ENCODE measurements around the gene AK4.

DNA sequence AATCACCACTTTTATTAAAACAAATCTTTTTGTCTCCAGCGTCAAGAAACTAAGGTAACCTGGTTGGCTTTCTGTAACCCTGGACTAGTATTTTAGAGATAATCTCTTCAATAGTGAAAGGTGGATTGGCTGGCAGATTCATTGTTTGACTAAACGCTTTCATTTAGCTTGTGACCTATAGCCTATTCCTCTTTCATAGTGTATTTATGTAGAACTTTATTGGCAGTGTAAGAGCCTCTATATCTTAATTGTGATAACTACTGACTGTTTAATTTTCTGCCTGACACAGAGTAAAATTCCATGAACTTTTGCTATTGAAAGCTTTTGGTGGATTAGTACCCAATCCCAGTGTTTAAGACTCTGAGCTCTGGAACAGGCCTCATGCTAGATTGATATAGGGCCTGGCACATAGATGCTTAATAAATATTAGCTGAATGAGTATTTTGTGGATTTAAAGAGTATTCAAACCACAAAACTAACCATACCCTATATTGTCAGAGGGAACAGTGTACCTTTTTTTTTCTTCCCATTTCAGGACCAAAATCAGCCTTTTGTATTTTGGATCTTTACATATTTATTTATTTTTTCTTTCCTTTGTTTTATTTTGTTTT, 34.8 kb downstream of the AK4 start:
- TF ChIP-seq, protein P1, sequence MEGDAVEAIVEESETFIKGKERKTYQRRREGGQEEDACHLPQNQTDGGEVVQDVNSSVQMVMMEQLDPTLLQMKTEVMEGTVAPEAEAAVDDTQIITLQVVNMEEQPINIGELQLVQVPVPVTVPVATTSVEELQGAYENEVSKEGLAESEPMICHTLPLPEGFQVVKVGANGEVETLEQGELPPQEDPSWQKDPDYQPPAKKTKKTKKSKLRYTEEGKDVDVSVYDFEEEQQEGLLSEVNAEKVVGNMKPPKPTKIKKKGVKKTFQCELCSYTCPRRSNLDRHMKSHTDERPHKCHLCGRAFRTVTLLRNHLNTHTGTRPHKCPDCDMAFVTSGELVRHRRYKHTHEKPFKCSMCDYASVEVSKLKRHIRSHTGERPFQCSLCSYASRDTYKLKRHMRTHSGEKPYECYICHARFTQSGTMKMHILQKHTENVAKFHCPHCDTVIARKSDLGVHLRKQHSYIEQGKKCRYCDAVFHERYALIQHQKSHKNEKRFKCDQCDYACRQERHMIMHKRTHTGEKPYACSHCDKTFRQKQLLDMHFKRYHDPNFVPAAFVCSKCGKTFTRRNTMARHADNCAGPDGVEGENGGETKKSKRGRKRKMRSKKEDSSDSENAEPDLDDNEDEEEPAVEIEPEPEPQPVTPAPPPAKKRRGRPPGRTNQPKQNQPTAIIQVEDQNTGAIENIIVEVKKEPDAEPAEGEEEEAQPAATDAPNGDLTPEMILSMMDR (IDR thresholded peaks at IDR 0.05; ENCODE audit: poor library complexity), result no peak
- TF ChIP-seq EZH2 (IDR thresholded peaks at IDR 0.05; ENCODE audit: borderline replicate concordance) (no peak), EZH2phosphoT487 (IDR thresholded peaks at IDR 0.05; ENCODE audit: low read depth, severe bottlenecking, unreplicated experiment) (no peak)
